Activated naive CD8-positive, alpha-beta T cell treated with anti-CD3 and anti-CD28 coated beads for 36 hours (primary cell): Measurements from ENCODE around the gene LCE4A. TPM values are rescaled to one million over a fixed set of nuclear protein-coding genes. Genes with fewer than 3 reads are reported as not detected.

Experiments
- total RNA-seq, 2 experiments: library from RNA; stranded (reverse); gene quantifications; one replicate each; pipeline ENCODE4 v1.2.3, GENCODE V29; 2021

LCE4A gene
- total RNA-seq, 2 experiments from 2014 or later, result not detected

Other genes with a start within 250 kb of the LCE4A start
- not detected for gene LCE5A, start 197.4 kb upstream of the LCE4A start, total RNA-seq
- not detected for gene CRCT1, start 193.7 kb upstream of the LCE4A start, total RNA-seq
- not detected for gene LCE3E, start 141.4 kb upstream of the LCE4A start, total RNA-seq
- not detected for gene LCE3D, start 127.6 kb upstream of the LCE4A start, total RNA-seq
- not detected for gene LCE3C, start 107.9 kb upstream of the LCE4A start, total RNA-seq
- not detected for gene LCE3B, start 94.3 kb upstream of the LCE4A start, total RNA-seq
- gene LCE3A, start 85.1 kb upstream of the LCE4A start, total RNA-seq, result not detected
- not detected for gene LCE2D, start 44.8 kb upstream of the LCE4A start, total RNA-seq
- not detected for gene LCE2C, start 32.9 kb upstream of the LCE4A start, total RNA-seq
- gene LCE2B, start 22.0 kb upstream of the LCE4A start, total RNA-seq, result not detected
- gene LCE2A, start 9.8 kb upstream of the LCE4A start, total RNA-seq, result not detected
- not detected for gene KPRP, start 49.9 kb downstream of the LCE4A start, total RNA-seq
- gene LCE1F, start 67.0 kb downstream of the LCE4A start, total RNA-seq, result not detected
- gene LCE1E, start 78.1 kb downstream of the LCE4A start, total RNA-seq, result not detected
- gene LCE1D, start 88.6 kb downstream of the LCE4A start, total RNA-seq, result not detected
- gene LCE1C, start 98.5 kb downstream of the LCE4A start, total RNA-seq, result not detected
- gene LCE1B, start 103.8 kb downstream of the LCE4A start, total RNA-seq, result not detected
- gene LCE1A, start 119.3 kb downstream of the LCE4A start, total RNA-seq, result not detected
- gene LCE6A, start 134.7 kb downstream of the LCE4A start, total RNA-seq, result not detected
- gene LCE7A, start 151.8 kb downstream of the LCE4A start, total RNA-seq, result not detected
- not detected for gene SMCP, start 170.2 kb downstream of the LCE4A start, total RNA-seq
- gene IVL, start 200.4 kb downstream of the LCE4A start, total RNA-seq, result not detected
- gene SPRR5, start 239.0 kb downstream of the LCE4A start, total RNA-seq, result not detected